ENCODE data around the gene GUCY1A2.

DNA sequence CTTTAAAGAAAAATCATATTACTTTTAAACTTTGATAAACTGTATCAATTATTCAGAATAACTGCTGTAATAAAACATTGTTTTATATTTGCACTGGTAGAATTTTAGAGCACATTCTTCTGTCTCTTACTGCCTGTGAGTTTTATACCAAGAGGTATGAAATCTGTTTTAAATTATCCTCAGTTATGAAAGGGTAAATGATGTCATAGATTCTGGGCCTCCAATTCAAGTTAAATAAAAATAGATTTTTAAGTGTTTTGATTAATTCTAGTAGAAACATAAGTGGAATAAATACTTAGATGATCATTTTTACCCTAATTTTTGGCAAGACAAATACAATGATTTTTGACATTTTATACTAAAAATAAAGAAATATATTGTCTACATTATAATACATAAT, 93.0 kb downstream of the GUCY1A2 start:
- TF ChIP-seq POLR2A (IDR thresholded peaks at IDR 0.05): no peak
- TF ChIP-seq, protein P1, sequence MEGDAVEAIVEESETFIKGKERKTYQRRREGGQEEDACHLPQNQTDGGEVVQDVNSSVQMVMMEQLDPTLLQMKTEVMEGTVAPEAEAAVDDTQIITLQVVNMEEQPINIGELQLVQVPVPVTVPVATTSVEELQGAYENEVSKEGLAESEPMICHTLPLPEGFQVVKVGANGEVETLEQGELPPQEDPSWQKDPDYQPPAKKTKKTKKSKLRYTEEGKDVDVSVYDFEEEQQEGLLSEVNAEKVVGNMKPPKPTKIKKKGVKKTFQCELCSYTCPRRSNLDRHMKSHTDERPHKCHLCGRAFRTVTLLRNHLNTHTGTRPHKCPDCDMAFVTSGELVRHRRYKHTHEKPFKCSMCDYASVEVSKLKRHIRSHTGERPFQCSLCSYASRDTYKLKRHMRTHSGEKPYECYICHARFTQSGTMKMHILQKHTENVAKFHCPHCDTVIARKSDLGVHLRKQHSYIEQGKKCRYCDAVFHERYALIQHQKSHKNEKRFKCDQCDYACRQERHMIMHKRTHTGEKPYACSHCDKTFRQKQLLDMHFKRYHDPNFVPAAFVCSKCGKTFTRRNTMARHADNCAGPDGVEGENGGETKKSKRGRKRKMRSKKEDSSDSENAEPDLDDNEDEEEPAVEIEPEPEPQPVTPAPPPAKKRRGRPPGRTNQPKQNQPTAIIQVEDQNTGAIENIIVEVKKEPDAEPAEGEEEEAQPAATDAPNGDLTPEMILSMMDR (IDR thresholded peaks at IDR 0.05): no peak
